Ascending aorta (tissue), 2 donors: ENCODE data around the gene PDLIM7. TPM values are rescaled to one million over a fixed set of nuclear protein-coding genes. Genes with fewer than 3 reads are reported as not detected.
A peak's percentile ranks its signal among the peaks of the same experiment; 100 is the strongest.

Source experiments
- DNase-seq, 2 donors: peaks; one replicate each; pipeline ENCODE4 v3.0.0-alpha.2; 2019; ENCODE audit warnings: low spot score in 2 of 2
- H3K27ac ChIP-seq, 2 donors: fragments of 200-600 bp; sonication (generic); one replicate each; pipeline ENCODE4 v1.5.1; 2016 to 2017; ENCODE audit warnings: mild to moderate bottlenecking in 1 of 2
- H3K27me3 ChIP-seq: fragments of 200-600 bp; sonication (generic); one replicate; pipeline ENCODE4 v1.5.1; 2017
- H3K36me3 ChIP-seq, 2 donors: fragments of 200-600 bp; sonication (generic); one replicate each; pipeline ENCODE4 v1.5.1; 2016
- H3K4me1 ChIP-seq, 2 donors: fragments of 200-600 bp; sonication (generic); one replicate each; pipeline ENCODE4 v1.5.1; 2016 to 2017; ENCODE audit warnings: mild to moderate bottlenecking in 1 of 2
- H3K4me3 ChIP-seq, 2 donors: fragments of 200-600 bp; sonication (generic); one replicate each; pipeline ENCODE4 v1.5.1; 2016 to 2017; ENCODE audit warnings: mild to moderate bottlenecking in 1 of 2
- H3K9me3 ChIP-seq, 2 donors: fragments of 200-600 bp; sonication (generic); one replicate each; pipeline ENCODE4 v1.5.1; 2016
- intact Hi-C: fragments of 100-400 bp; cut with DNase I; formaldehyde crosslinking; loops from one replicate; pipeline ENCODE4 v1.15.1; 2023
- total RNA-seq: library from RNA; depleted of rRNA; stranded (reverse); fragments of >200 nt; gene quantifications from one replicate; pipeline ENCODE4 v1.1.0, GENCODE V29; 2016
- TF ChIP-seq, protein P1 (sequence below), 3 experiments: fragments of 200-600 bp in 2 of 3; fragments of 450-650 bp in 1 of 3; sonication (generic) in 2 of 3; IDR thresholded peaks; one replicate each; pipeline ENCODE4 v1.5.1; 2016 to 2019; ENCODE audit warnings: antibody characterized with exemption in 3 of 3, mild to moderate bottlenecking in 1 of 3, moderate library complexity in 1 of 3

Gene PDLIM7
- total RNA-seq, 1 donor from 2014 or later: 1,082 TPM

DNA sequence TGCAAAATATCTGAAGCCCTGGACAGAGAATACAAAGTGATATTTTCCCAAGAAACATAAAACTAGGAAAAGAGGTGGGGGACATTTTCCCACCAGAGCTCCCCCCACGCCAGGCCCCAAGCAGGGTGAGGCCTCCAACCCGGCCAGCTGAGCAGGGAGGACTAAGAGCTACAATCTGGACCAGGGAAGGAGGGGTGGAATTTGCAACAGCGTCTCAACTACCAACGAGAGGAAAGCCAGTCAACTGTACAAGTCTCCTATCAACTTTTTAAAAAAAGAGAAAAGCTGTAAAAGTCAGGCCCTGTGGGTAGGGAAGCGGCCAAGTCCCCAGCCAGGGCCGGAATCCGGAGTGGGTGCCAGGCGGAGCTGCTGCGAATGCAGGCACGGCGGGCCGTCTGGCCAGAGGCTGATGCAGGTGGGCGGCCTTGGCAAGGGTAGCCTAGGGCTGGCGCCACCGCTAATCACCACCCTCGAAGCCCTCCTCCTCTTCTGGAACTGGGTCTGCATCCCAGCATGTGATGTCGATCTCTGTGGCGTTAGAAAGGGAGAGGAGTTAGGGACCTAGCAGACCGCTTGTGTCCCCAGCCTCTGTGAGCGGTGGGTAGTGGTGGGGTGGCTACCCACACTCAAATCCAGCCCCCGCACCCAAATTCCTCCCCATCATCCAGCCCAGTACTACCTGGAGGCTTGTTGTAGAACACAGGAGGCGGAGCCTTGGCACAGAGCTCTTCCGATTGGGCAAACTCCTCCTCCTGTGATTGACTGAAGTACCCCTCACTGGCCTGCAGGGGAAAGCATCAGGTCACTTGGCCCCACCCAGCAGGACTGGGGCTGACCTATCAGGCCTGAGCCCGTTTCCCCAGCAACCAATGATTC is 40.2 kb downstream of the PDLIM7 start:
- Histone ChIP-seq H3K9me3 (no peaks in the 10 kb centered on the region), H3K36me3 (peaks cover 14 to 29% of the 10 kb centered on the region in 2 donors), H3K4me3 (peak overlapping the region in 1 of 2 donors; percentile 30), H3K27ac (peak overlapping the region; percentile 50 to 80), H3K4me1 (peaks cover 18 to 22% of the 10 kb centered on the region in 2 donors), H3K27me3 (no peaks in the 10 kb centered on the region)
- peak; percentile 84 to 97 for DNase-seq
- intact Hi-C loops: loop anchor here (1.0 to 10.0 kb wide), 3 partner anchors 16 to 342 kb away; partner anchors contain the start of gene DBN1
- TF ChIP-seq, protein P1, sequence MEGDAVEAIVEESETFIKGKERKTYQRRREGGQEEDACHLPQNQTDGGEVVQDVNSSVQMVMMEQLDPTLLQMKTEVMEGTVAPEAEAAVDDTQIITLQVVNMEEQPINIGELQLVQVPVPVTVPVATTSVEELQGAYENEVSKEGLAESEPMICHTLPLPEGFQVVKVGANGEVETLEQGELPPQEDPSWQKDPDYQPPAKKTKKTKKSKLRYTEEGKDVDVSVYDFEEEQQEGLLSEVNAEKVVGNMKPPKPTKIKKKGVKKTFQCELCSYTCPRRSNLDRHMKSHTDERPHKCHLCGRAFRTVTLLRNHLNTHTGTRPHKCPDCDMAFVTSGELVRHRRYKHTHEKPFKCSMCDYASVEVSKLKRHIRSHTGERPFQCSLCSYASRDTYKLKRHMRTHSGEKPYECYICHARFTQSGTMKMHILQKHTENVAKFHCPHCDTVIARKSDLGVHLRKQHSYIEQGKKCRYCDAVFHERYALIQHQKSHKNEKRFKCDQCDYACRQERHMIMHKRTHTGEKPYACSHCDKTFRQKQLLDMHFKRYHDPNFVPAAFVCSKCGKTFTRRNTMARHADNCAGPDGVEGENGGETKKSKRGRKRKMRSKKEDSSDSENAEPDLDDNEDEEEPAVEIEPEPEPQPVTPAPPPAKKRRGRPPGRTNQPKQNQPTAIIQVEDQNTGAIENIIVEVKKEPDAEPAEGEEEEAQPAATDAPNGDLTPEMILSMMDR (IDR thresholded peaks at IDR 0.05): peak; percentile 72 to 79 (median 78)

DNA sequence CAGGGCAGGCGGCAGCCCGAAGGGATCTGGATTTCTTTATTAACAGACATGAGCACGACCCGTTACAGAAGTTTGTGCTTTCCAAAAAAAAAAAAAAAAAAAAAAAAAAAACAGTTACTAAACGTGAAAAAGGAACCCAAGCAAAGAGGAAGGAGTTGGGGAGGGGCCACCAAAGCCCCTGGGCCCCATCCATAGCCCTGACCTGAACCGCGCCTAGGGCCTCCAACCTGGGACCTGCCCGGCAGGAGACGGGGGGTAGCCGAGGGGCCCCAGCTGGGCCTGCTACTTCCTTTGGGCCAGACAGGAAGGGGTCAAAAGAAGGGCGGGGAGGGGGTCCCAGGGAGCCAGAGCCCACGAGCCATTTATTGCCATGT is 40.8 kb downstream of the PDLIM7 start:
- peak overlapping the region; percentile 50 to 80 for H3K27ac ChIP-seq
- intact Hi-C loops: loop anchor here (10.0 kb wide), 1 partner anchor 342 kb away; no protein-coding TSS in a partner anchor
- H3K9me3 ChIP-seq: no peaks in the 10 kb centered on the region
- TF ChIP-seq, protein P1 (IDR thresholded peaks at IDR 0.05): no peak
- peaks cover 14 to 29% of the 10 kb centered on the region in 2 donors for H3K36me3 ChIP-seq
- peaks cover 18 to 22% of the 10 kb centered on the region in 2 donors for H3K4me1 ChIP-seq
- H3K27me3 ChIP-seq: no peaks in the 10 kb centered on the region
- DNase-seq: no peak
- H3K4me3 ChIP-seq: peak overlapping the region in 1 of 2 donors; percentile 30

DNA sequence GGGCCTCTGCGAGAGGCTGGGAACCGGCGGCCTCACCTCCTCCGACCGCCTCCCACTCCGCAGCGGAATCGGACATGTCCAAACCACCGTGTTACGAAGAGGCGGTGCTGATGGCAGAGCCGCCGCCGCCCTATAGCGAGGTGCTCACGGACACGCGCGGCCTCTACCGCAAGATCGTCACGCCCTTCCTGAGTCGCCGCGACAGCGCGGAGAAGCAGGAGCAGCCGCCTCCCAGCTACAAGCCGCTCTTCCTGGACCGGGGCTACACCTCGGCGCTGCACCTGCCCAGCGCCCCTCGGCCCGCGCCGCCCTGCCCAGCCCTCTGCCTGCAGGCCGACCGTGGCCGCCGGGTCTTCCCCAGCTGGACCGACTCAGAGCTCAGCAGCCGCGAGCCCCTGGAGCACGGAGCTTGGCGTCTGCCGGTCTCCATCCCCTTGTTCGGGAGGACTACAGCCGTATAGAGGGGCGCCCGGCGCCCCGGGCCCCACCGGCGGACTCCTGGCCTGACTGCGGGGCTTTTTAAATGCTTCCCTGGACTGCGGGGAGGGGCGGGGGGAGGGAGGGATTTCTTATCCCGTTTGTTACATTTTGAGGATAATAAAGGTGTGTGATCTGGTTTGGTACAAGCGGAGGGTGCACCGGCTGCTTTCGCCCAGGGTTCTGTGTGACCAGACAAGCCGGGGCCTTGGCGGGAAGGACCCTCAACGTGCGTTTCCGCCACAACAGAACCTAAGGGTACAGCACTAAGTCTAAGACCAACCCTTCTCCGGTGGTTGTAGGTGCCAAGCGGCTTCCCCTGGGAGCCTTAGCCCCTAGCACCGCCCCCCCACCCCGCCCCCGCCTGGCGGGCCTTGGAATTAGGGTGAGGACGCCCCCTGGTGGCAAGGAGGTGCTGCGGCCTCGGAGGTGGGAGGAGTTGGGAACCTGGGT is 41.5 kb downstream of the PDLIM7 start:
- Histone ChIP-seq H3K9me3 (no peaks in the 10 kb centered on the region), H3K36me3 (peaks cover 14 to 29% of the 10 kb centered on the region in 2 donors), H3K27me3 (no peaks in the 10 kb centered on the region), H3K4me3 (peak overlapping the region; percentile 53 to 92), H3K27ac (peak overlapping the region; percentile 68 to 86), H3K4me1 (peaks cover 18 to 22% of the 10 kb centered on the region in 2 donors)
- peak; percentile 80 to 98 for DNase-seq
- intact Hi-C loops: loop anchor here (10.0 kb wide), 1 partner anchor 341 kb away; no protein-coding TSS in a partner anchor
- TF ChIP-seq, protein P1 (IDR thresholded peaks at IDR 0.05): peak; percentile 69 to 97 (median 93)

DNA sequence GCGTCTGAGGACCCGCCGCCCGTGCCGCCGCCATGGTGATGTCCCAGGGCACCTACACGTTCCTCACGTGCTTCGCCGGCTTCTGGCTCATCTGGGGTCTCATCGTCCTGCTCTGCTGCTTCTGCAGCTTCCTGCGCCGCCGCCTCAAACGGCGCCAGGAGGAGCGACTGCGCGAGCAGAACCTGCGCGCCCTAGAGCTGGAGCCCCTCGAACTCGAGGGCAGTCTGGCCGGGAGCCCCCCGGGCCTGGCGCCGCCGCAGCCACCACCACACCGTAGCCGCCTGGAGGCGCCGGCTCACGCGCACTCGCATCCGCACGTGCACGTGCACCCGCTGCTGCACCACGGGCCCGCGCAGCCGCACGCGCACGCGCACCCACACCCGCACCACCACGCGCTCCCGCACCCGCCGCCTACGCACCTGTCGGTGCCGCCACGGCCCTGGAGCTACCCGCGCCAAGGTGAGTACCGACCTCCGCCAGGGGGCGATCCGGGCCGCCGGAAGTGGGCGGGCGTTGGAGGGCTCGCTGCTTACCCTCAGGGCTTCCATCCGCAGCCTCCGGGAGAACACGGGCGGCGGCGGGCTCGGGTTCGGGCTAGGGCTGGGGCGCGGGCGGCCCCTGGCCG is 42.3 kb downstream of the PDLIM7 start:
- Histone ChIP-seq H3K36me3 (peaks cover 14 to 24% of the 10 kb centered on the region in 2 donors), H3K4me1 (peaks cover 18 to 22% of the 10 kb centered on the region in 2 donors), H3K27ac (peak overlapping the region; percentile 68 to 86), H3K27me3 (no peaks in the 10 kb centered on the region), H3K9me3 (no peaks in the 10 kb centered on the region), H3K4me3 (peak overlapping the region; percentile 53 to 92)
- peak in 1 of 2 donors; percentile 91 for DNase-seq
- TF ChIP-seq, protein P1 (IDR thresholded peaks at IDR 0.05): peak; percentile 48 to 86 (median 65)
- intact Hi-C loops: loop anchor here (10.0 kb wide), 1 partner anchor 340 kb away; no protein-coding TSS in a partner anchor
